Stimulated activated naive B cell treated with anti-CD40 and anti-IgM and Interleukin-4, amounts not matched to agents 10 μg/mL and 1 μg/mL and 100 μg/mL, for 72 hours (primary cell): Measurements from ENCODE around the gene CSF3.
A peak's percentile ranks its signal among the peaks of the same experiment; 100 is the strongest.

Experiments used
- ATAC-seq, 2 donors: fragments of 150-1000 bp; cut with Tn5 transposase; replicated peaks; 2 replicates each; pipeline ENCODE4 v1.10.0; 2021; ENCODE audit warnings: moderate library complexity in 1 of 2
- DNase-seq: peaks from one replicate; pipeline ENCODE4 v3.0.0; 2021
- H3K27ac Mint-ChIP-seq: one replicate; pipeline ENCODE4 v1.8.0; 2022; ENCODE audit warnings: mild to moderate bottlenecking, mixed read lengths
- H3K27me3 Mint-ChIP-seq, 2 donors: one replicate each; pipeline ENCODE4 v1.8.0; 2022; ENCODE audit warnings: mixed read lengths in 2 of 2
- H3K36me3 Mint-ChIP-seq, 2 donors: one replicate each; pipeline ENCODE4 v1.8.0; 2022; ENCODE audit warnings: mixed read lengths in 2 of 2, mild to moderate bottlenecking in 1 of 2
- H3K4me1 Mint-ChIP-seq, 2 donors: one replicate each; pipeline ENCODE4 v1.8.0; 2022; ENCODE audit warnings: mixed read lengths in 2 of 2, mild to moderate bottlenecking in 1 of 2
- H3K4me3 Mint-ChIP-seq, 2 donors: one replicate each; pipeline ENCODE4 v1.8.0; 2022; ENCODE audit warnings: mild to moderate bottlenecking in 2 of 2, mixed read lengths in 2 of 2, moderate library complexity in 1 of 2
- H3K9me3 Mint-ChIP-seq, 2 donors: one replicate each; pipeline ENCODE4 v1.8.0; 2022; ENCODE audit warnings: mixed read lengths in 2 of 2, mild to moderate bottlenecking in 1 of 2

CSF3 gene

DNA sequence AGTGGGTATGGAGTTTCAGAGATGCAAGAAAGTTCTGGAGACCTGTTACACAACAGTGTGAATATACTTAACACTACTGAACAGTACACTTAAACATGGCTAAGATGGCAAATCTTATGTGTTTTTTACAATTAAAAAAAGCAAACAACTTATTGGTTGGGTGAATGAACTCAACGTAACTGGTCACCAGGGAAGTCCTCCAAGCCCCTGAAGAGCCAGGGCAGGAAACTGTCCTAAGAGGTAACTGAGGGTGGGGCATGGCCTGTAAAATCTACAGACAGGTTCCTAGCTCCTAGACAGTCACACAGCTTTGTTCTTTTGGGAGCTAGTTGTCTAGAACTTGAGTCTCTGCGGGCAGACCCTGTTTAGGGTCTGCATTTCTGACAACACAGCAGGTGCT lies 10.3 kb downstream of the CSF3 start:
- no peak for ATAC-seq
- H3K27ac Mint-ChIP-seq: no peak overlapping the region
- H3K4me3 Mint-ChIP-seq: no peak overlapping the region
- no peak for DNase-seq
- H3K36me3 Mint-ChIP-seq: peaks cover 52 to 63% of the 10 kb centered on the region in 2 donors
- H3K4me1 Mint-ChIP-seq: peaks cover 6 to 7% of the 10 kb centered on the region in 2 donors
- no peaks in the 10 kb centered on the region for H3K27me3 Mint-ChIP-seq
- H3K9me3 Mint-ChIP-seq: no peaks in the 10 kb centered on the region

DNA sequence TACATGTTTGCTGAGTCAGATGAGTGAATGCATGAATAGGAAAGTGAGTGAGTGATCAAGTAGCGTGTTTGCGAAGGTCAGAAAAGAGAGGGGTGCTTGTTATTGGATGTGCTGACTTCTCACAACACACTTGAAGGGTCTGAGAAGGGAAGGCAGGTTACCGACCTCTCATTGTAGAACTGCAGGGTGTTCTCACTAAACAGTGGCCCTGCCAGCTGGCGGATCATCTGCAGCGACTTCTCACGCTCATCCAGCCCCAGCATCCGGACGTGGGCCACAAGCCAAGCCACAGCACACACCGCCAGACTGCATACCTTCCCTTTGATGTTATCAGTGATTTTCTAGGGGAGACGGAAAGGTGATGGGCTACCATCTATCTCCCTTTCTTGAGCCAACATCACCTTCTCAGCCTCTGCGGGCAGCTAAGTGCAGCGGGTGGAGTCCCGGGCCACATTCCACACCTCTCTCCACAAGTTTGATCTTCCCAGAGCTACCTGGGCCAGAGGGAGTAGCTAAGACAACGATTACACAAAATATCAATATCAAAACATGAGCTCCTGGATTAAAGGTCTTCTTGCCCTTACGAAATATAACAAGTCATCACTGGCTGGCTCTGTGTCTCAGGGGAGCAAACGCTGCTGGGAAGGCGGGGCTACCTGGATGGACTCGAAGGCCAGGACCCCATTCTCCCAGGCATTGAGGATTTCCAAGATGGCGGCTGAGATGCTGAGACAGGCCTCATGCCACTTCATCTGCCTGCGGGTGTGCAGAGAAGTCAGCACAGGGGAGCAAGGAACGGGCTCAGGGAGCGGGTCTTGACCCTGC lies 11.0 kb downstream of the CSF3 start:
- H3K36me3 Mint-ChIP-seq: peaks cover 53 to 64% of the 10 kb centered on the region in 2 donors
- H3K9me3 Mint-ChIP-seq: no peaks in the 10 kb centered on the region
- no peak for ATAC-seq
- DNase-seq: no peak
- no peaks in the 10 kb centered on the region for H3K27me3 Mint-ChIP-seq
- H3K4me1 Mint-ChIP-seq: peaks cover 6 to 7% of the 10 kb centered on the region in 2 donors
- peak overlapping the region; percentile 56 for H3K27ac Mint-ChIP-seq
- H3K4me3 Mint-ChIP-seq: no peak overlapping the region

DNA sequence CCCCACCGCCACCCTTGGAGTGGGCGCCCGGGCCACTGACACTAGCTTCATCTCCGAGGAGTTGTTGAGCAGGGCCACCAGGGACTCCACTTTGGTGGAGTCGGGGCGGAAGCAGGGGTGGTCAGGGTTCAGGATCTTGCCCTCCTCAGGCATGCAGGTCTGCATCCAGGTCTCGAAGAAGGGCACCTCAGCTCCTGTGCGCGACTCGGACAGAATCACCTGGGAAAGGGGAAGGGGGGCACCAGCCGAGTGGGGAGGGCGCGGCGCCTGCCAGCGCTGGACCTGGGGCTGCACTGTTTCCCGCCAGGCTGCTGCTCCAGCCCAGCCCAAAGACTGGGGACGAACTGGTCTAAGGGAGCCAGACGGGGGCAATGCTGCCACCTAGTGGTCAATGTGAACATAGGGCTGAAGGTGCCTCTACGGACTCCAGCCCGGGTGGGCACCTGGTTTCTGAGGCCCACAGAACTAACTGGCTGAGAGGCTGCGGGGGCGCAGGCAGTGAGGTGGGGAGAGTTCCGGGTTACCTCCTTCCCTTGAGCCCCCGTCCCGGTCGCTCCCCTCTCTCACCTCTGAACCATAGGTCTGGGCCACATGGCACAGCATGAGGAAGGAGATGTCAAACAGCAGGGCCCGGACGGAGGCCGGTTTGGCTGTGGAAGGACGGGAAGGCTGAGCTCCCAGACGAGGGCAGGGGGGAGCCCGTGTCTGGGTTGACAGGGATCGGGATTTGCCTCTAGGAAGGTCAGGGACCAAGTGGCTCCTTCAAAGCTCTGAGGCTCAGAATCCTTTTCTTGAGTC lies 11.8 kb downstream of the CSF3 start:
- DNase-seq (peak; percentile 49), ATAC-seq (peak; percentile 96 to 99)
- Mint-ChIP-seq H3K27me3 (no peaks in the 10 kb centered on the region), H3K9me3 (no peaks in the 10 kb centered on the region), H3K27ac (no peak overlapping the region), H3K36me3 (peaks cover 57 to 65% of the 10 kb centered on the region in 2 donors), H3K4me1 (peaks cover 6 to 7% of the 10 kb centered on the region in 2 donors), H3K4me3 (no peak overlapping the region)

DNA sequence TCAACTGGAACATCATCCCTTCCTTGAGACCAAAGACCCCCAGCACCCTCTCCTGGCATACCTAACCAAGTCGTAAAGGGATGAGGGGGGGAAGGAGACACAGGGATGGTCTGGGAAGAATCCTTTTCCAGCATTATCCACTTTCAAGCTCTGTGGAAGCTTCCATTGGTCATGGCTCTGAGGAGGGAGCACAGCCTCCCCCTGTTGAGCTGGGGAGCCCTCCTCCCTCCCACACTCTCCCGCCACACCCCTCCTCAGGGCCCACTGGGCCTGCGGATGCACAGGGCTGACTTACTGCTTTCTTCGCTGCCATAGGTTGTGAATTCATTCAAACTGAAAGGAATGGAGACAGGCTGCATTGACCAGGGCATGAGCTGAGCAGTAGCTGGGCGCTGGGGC lies 12.4 kb downstream of the CSF3 start:
- Mint-ChIP-seq H3K9me3 (no peaks in the 10 kb centered on the region), H3K36me3 (peaks cover 57 to 67% of the 10 kb centered on the region in 2 donors), H3K4me3 (no peak overlapping the region), H3K27ac (no peak overlapping the region), H3K27me3 (no peaks in the 10 kb centered on the region), H3K4me1 (peaks cover 6 to 7% of the 10 kb centered on the region in 2 donors)
- ATAC-seq (no peak), DNase-seq (no peak)

DNA sequence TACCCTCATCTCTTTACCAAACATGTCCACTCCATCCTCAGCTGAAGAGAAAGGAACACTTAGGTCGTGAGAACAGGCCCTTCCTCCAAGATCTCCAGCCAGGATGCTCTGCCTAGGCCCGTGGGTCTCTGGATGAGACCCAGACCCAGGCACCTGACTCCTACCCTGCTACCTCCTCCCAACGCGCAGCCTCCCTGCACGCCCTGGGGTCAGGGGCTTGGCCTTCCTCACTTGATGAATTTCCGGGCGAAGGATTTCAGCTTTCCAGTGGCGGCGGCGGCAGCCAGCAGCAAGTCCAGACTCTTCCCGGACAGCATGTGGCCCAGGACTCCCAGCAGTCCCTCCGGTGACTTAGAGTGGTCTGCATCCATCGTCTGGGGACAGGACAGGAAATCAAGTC lies 13.4 kb downstream of the CSF3 start:
- no peaks in the 10 kb centered on the region for H3K27me3 Mint-ChIP-seq

DNA sequence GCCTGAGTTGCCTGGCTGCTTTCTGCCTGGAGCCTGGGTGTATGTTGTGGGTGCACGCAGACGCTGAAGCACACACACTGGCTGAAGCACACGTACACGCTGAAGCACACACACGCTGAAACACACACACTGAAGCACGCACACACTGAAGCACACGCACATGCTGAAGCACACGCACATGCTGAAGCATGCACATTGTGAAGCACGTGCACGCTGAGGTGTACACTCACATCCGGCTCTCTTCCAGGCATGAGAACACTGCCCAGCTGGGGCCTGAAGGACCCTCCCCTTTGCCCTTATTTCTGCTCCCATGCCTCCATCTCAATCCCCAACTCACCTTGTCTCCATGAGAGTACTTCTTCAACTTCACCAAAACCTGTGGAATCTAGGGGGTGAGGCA lies 16.5 kb downstream of the CSF3 start:
- Mint-ChIP-seq H3K4me1 (peaks cover 7 to 8% of the 10 kb centered on the region in 2 donors), H3K4me3 (no peak overlapping the region), H3K27me3 (no peaks in the 10 kb centered on the region), H3K36me3 (peaks cover 45 to 70% of the 10 kb centered on the region in 2 donors), H3K27ac (no peak overlapping the region), H3K9me3 (no peaks in the 10 kb centered on the region)
- DNase-seq: no peak
- ATAC-seq: no peak

More for the DNA sequence above, 13.4 kb downstream of the CSF3 start:
- DNase-seq (no peak), ATAC-seq (no peak)
- peaks cover 63 to 76% of the 10 kb centered on the region in 2 donors for H3K36me3 Mint-ChIP-seq
- no peak overlapping the region for H3K27ac Mint-ChIP-seq
- no peak overlapping the region for H3K4me3 Mint-ChIP-seq
- peaks cover 6 to 7% of the 10 kb centered on the region in 2 donors for H3K4me1 Mint-ChIP-seq
- no peaks in the 10 kb centered on the region for H3K9me3 Mint-ChIP-seq

DNA sequence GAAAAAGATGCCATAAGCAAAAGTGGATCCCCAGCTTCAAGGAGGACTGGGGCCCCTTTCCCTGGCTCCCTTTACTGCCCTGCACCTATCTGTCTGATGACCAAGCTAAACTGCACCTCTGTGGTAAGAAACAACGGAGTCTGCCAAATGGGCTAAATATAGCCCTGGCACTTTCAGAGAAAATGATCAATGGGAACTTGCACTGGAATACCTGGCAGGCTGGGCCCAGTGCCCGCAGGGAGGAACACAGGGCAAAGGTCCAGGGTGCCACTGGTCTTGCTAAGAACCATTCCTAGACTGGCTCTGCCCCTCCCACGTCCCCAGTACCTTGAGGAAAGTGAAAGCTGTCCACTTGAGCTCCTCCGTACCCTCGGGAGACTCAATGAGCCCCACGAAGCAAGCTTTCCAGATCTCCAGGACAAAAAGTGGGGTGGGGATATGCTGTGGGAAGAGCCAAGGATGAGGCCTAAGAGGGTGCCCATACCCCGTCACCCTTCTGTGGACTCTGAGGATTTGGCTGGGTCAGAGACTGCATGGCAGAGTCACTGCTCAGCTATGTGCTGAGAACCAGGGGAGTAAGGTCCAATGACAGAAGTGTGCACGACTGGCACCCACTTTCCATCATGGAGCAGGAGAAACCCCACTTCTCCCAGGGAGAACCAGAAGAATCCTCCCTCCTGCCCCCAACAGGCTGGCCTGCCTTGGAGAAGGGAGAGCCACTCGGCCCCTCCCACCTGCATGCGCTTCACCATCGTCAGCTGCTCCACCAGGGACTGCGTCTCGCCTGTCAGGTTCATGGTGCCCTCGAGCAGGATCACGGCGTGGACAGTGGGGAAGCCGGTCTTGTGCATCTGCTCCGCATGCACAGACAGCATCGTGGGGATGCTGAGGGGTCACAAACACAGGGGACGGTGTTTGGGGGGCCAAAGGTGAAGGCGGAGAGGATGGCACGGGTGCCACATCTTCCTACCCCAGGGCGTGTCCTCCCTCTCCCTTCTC lies 17.4 kb downstream of the CSF3 start:
- Mint-ChIP-seq H3K4me3 (no peak overlapping the region), H3K27ac (peak overlapping the region; percentile 9), H3K36me3 (peaks cover 39 to 63% of the 10 kb centered on the region in 2 donors), H3K4me1 (peaks cover 0 to 4% of the 10 kb centered on the region in 2 donors), H3K9me3 (no peaks in the 10 kb centered on the region), H3K27me3 (no peaks in the 10 kb centered on the region)
- DNase-seq: no peak
- no peak for ATAC-seq

DNA sequence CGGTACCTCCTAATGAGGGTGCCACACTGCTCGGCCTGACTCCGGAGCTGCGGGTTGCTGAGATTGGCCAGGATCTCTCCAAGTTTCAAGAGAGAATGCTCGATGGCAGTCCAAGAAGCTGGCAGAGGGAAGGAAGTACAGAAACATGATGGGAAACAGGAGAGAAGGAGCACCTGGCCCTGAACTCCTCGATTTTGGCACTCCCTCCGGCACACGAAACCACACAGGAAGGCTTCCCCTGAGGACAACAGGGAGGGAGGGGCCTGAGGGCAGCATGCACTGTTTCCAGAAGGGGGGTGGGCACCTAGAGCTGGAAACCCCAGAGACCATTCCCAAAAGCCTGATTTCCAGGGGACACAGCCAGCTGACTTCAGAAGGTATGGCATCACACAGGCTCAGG lies 18.1 kb downstream of the CSF3 start:
- H3K27ac Mint-ChIP-seq: no peak overlapping the region
- no peak overlapping the region for H3K4me3 Mint-ChIP-seq
- ATAC-seq: no peak
- H3K27me3 Mint-ChIP-seq: no peaks in the 10 kb centered on the region
- DNase-seq: no peak
- H3K36me3 Mint-ChIP-seq: peaks cover 39 to 58% of the 10 kb centered on the region in 2 donors
- H3K4me1 Mint-ChIP-seq: peaks cover 0 to 4% of the 10 kb centered on the region in 2 donors
- H3K9me3 Mint-ChIP-seq: no peaks in the 10 kb centered on the region

DNA sequence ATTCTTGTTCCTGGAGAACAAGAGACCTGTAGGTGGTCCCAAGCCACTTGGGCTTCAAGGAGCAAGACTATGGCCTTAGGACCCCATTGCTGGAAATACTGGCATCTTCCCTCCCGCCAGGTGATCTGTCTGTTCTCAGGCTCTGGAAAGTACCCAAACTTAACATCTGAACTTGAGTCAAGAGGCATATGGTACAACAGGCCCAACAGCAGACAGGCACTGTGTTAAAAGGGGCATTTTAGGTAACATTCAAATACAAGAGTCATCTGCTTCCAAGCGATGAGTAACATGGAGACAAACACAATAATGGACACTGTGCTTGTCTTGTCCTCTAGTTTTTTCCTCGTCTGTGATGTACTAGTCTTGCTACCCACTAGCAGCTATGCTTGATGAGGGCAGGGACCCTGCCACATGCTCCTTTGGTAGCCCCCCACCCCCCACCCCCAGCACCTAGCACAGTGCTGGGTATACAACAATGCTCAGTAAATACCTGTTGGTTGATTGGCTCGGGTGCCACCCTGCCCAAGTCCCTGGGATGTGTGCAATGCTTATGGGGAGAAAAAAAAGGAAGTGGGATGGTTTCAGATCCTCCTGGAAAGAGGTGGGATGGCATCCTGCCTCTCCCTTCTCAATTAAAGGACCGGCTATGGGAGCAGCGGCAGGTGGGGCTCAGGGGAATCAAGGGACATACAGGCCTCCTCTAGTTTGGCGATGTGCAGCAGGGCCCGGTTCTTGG lies 19.4 kb downstream of the CSF3 start:
- no peak for ATAC-seq
- no peaks in the 10 kb centered on the region for H3K9me3 Mint-ChIP-seq
- DNase-seq: no peak
- H3K36me3 Mint-ChIP-seq: peaks cover 30 to 47% of the 10 kb centered on the region in 2 donors
- H3K4me3 Mint-ChIP-seq: no peak overlapping the region
- peaks cover 0 to 4% of the 10 kb centered on the region in 2 donors for H3K4me1 Mint-ChIP-seq
- no peaks in the 10 kb centered on the region for H3K27me3 Mint-ChIP-seq
- H3K27ac Mint-ChIP-seq: no peak overlapping the region

DNA sequence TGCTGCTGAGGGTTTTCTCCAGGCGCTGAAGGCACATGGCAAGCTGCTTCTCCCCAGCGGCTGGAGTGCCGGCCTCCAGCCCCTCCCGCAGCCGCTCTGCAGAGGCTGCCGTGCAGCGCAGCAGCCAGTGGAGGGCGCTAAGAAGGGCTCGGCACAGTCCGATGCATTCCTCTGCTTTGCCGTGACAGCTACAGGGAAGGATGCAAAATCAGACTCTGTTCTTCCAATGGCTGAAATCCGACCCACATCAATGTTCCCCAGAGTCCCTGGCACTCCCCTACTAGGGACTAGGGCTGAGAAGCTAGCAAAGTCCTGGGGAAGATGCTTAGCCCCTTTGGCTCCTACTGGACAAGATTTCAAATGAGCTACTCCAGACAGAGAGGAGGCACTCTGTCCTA lies 19.9 kb downstream of the CSF3 start:
- Mint-ChIP-seq H3K4me3 (no peak overlapping the region), H3K27ac (no peak overlapping the region), H3K4me1 (peaks cover 0 to 4% of the 10 kb centered on the region in 2 donors), H3K9me3 (no peaks in the 10 kb centered on the region), H3K27me3 (no peaks in the 10 kb centered on the region), H3K36me3 (peaks cover 26 to 44% of the 10 kb centered on the region in 2 donors)
- DNase-seq: no peak
- no peak for ATAC-seq

DNA sequence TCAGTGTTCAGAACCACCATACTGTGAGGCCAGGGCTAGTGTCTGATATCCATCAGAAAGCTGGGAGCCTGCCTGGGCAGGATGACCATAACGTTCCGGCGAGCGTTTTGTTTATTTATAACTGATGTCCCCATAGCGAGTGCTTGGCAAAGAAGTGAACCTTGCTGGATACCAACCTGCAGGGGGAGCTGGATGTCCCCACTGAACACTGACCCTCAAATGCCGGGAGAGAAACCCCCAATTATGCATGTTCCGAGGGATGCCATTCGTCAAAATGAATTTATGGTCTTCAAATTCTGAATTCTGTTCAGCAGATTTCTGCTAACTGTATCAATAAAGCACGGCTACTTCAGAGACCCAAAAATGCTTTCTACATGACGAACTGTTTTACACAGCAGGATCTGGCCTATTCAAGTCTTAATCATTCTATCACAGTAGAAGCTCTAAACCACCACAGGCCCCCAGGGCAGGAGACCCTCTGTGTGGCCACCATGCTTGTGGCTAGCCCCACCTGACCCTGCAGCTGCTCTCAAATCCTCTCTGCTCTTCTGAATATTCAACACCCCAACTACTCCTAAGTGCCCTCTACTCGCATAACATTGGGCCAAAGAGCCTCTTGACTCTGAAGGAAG lies 23.8 kb downstream of the CSF3 start:
- Mint-ChIP-seq H3K27me3 (no peaks in the 10 kb centered on the region), H3K36me3 (peaks cover 3 to 25% of the 10 kb centered on the region in 2 donors), H3K4me3 (no peak overlapping the region), H3K27ac (no peak overlapping the region), H3K9me3 (no peaks in the 10 kb centered on the region), H3K4me1 (peaks cover 0 to 4% of the 10 kb centered on the region in 2 donors)
- ATAC-seq (peak in 1 of 2 donors; percentile 36), DNase-seq (no peak)

DNA sequence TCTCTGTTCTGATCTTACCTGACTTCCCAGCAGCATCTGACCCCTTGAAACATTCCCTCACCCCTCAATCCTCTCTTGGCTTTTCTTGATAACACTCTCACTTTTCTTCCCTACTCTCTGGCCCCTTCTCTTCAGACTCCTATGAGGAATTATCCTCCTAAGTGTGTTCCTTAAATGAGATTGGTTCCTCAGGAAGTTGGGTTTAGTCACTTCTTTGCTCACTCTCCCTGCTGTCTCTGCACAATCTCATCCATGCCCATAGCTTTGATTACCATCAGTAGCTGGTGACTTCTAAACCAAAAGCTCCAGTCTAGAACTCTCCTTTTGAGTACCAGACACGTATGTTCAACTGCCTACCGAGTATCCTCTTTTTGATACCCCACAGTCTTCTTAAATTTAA lies 26.0 kb downstream of the CSF3 start:
- Mint-ChIP-seq H3K4me3 (no peak overlapping the region), H3K27ac (no peak overlapping the region), H3K27me3 (no peaks in the 10 kb centered on the region), H3K36me3 (peaks cover 7 to 14% of the 10 kb centered on the region in 2 donors), H3K4me1 (no peaks in the 10 kb centered on the region), H3K9me3 (no peaks in the 10 kb centered on the region)
- DNase-seq: no peak
- ATAC-seq: no peak
